Measurements from ENCODE around the gene CHAT. TPM values are rescaled to one million over a fixed set of nuclear protein-coding genes. Genes with fewer than 3 reads are reported as not detected.

CHAT gene
- total RNA-seq, 4 donors from 2014 or later: not detected

GRCh38 chr10:49647554-49647953 lies 33.7 kb downstream of the CHAT start:
- WGBS, 2 donors: 79 to 83% methylated on average over 4 of the region's 4 CpGs
- no peaks in the 10 kb centered on the region for H3K9me3 ChIP-seq
- no peak for DNase-seq (ENCODE audit: low spot score in 2 of 2)
- no peaks in the 10 kb centered on the region for H3K4me1 ChIP-seq
- TF ChIP-seq POLR2A (IDR thresholded peaks at IDR 0.05) (no peak), EP300 (IDR thresholded peaks at IDR 0.05) (no peak), CTCF (IDR thresholded peaks at IDR 0.05) (no peak)
- no peak overlapping the region for H3K4me3 ChIP-seq
- H3K27ac ChIP-seq: no peak overlapping the region
- no peaks in the 10 kb centered on the region for H3K36me3 ChIP-seq
- peaks cover 0 to 5% of the 10 kb centered on the region in 2 donors for H3K27me3 ChIP-seq

- WGBS, 2 donors: 69 to 72% methylated on average over 18 of the region's 18 CpGs
- H3K4me1 ChIP-seq: no peaks in the 10 kb centered on the region
- H3K27ac ChIP-seq: no peak overlapping the region
- TF ChIP-seq EP300 (IDR thresholded peaks at IDR 0.05) (no peak), POLR2A (IDR thresholded peaks at IDR 0.05) (no peak), CTCF (IDR thresholded peaks at IDR 0.05) (no peak)
- H3K4me3 ChIP-seq: no peak overlapping the region
- no peaks in the 10 kb centered on the region for H3K27me3 ChIP-seq
- H3K9me3 ChIP-seq: no peaks in the 10 kb centered on the region
- DNase-seq (ENCODE audit: low spot score in 2 of 2): no peak
- no peaks in the 10 kb centered on the region for H3K36me3 ChIP-seq
Measured at GRCh38 chr10:49647985-49648795, 34.4 kb downstream of the CHAT start.

GRCh38 chr10:49649294-49649693 lies 35.5 kb downstream of the CHAT start:
- Histone ChIP-seq H3K27ac (no peak overlapping the region), H3K9me3 (no peaks in the 10 kb centered on the region), H3K4me3 (no peak overlapping the region), H3K27me3 (no peaks in the 10 kb centered on the region), H3K4me1 (no peaks in the 10 kb centered on the region), H3K36me3 (no peaks in the 10 kb centered on the region)
- no peak for DNase-seq (ENCODE audit: low spot score in 2 of 2)
- no peak for TF ChIP-seq EP300 (IDR thresholded peaks at IDR 0.05)
- no peak for TF ChIP-seq POLR2A (IDR thresholded peaks at IDR 0.05)
- TF ChIP-seq CTCF (IDR thresholded peaks at IDR 0.05): no peak
- WGBS, 2 donors: 12 to 26% methylated on average over 7 to 17 of the region's 17 CpGs

DNA sequence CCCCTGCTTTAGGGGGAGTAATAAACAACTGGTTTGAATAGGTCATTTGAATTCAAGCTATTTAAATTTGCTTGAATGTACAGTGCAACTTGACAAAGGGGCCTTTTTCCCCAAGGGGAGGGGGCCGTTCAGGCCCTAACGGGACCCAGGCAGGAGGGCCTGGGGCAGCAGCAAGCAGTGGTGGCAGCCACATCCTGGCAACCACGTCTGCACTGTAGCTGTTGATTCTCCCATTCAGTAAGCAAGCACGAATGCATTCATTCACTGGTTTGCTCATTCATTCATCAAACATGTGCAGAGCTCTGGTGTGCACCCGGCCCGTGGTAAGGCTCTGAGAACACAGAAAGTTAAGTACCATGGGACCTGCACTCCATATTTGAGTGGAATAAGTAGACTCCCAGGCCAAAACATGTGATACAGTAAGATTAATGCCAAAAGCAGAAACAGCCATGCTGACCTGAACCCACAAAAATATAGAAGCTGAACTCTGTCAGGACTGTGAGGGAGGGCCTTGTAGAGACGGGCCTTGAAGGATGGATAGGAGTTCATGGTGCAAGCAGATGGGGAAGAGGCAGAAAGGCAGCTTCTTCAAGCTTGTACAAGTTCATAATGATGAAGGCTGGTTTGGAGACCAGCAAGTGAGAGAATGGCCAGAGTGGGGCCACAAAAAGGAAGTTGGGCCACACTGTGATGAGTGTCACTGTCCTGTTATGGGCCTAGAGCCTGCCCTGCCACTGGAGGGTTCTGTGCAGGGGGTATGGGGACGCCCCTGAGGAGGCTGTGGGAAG lies 36.3 kb downstream of the CHAT start:
- Histone ChIP-seq H3K4me1 (no peaks in the 10 kb centered on the region), H3K9me3 (no peaks in the 10 kb centered on the region), H3K27me3 (no peaks in the 10 kb centered on the region), H3K27ac (no peak overlapping the region), H3K36me3 (no peaks in the 10 kb centered on the region), H3K4me3 (no peak overlapping the region)
- 47 to 65% methylated on average over 8 of the region's 8 CpGs for WGBS, 2 donors
- no peak for DNase-seq (ENCODE audit: low spot score in 2 of 2)
- TF ChIP-seq CTCF (IDR thresholded peaks at IDR 0.05) (no peak), POLR2A (IDR thresholded peaks at IDR 0.05) (no peak), EP300 (IDR thresholded peaks at IDR 0.05) (no peak)

GRCh38 chr10:49650724-49651034 lies 36.8 kb downstream of the CHAT start:
- 92 to 100% methylated on average over 1 of the region's 1 CpG for WGBS, 2 donors
- DNase-seq (ENCODE audit: low spot score in 2 of 2): no peak
- TF ChIP-seq POLR2A (IDR thresholded peaks at IDR 0.05) (no peak), CTCF (IDR thresholded peaks at IDR 0.05) (no peak)
- Histone ChIP-seq H3K4me1 (no peaks in the 10 kb centered on the region), H3K27me3 (no peaks in the 10 kb centered on the region), H3K36me3 (no peaks in the 10 kb centered on the region), H3K4me3 (no peak overlapping the region), H3K27ac (no peak overlapping the region), H3K9me3 (no peaks in the 10 kb centered on the region)

Measured in tibial nerve (tissue), 4 donors.